Cardiac muscle cell (in vitro differentiated cells and primary cell): ENCODE data around the gene PPP1R12B. TPM values are rescaled to one million over a fixed set of nuclear protein-coding genes. Genes with fewer than 3 reads are reported as not detected.

Experiments used
- DNase-seq, 2 donors: peaks; one replicate each; pipeline versions ENCODE4 v3.0.0 to v3.0.0-alpha.2; 2010 to 2017; ENCODE audit warnings: low read depth in 1 of 2, low spot score in 1 of 2
- H3K27ac ChIP-seq: fragments of 200-600 bp; sonication (generic); 2 replicates; pipeline ENCODE4 v1.5.1; 2016
- H3K27me3 ChIP-seq: fragments of 200-600 bp; sonication (generic); 2 replicates; pipeline ENCODE4 v1.6.0; 2016; ENCODE audit warnings: control low read depth
- H3K36me3 ChIP-seq: fragments of 200-600 bp; sonication (generic); 2 replicates; pipeline ENCODE4 v1.5.1; 2016; ENCODE audit warnings: control low read depth
- H3K4me1 ChIP-seq: fragments of 200-600 bp; sonication (generic); 2 replicates; pipeline ENCODE4 v1.8.1; 2017; ENCODE audit warnings: low read depth, mild to moderate bottlenecking, mixed run types
- H3K4me3 ChIP-seq: fragments of 200-600 bp; sonication (generic); 2 replicates; pipeline ENCODE4 v1.5.1; 2016; ENCODE audit warnings: mild to moderate bottlenecking
- H3K9me3 ChIP-seq: fragments of 200-600 bp; sonication (generic); 2 replicates; pipeline ENCODE4 v1.5.1; 2017; ENCODE audit warnings: low read depth, mild to moderate bottlenecking, control low read depth
- CTCF ChIP-seq: IDR thresholded peaks from 2 replicates; pipeline ENCODE4 v1.5.1; 2012; ENCODE audit warnings: low read depth, mild to moderate bottlenecking, low read length
- polyA plus RNA-seq: library from polyadenylated mRNA; unstranded; fragments of >200 nt; fragmentation: Nextera tagmentation; extraction: Ambion mirVana; gene quantifications from 2 replicates; pipeline ENCODE4 v1.2.1, GENCODE V29; 2016
- total RNA-seq: library from RNA; depleted of rRNA; stranded (reverse); fragments of >200 nt; gene quantifications from 2 replicates; pipeline ENCODE4 v1.2.3, GENCODE V29; 2016

Gene PPP1R12B
- total and polyA plus RNA-seq, 2 experiments from 2014 or later = 109 to 340 TPM

DNA sequence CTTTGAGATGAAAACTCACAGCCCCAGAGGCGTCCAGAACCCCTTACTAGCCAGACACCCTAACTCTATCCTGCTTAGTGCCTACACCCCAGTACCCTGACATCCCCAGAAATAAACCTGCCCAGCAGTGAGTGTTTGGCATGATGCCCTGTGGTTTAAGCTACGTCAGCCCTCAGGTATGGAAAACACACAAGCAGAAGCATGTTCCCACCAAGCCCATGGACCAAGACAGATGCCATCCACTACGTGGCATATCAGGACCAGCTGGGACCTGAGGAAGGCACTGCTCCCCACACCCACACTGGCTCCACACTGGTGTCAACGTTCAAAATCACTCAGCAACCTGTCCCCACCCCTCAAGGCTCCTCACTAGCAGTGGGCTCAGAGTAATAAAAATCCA lies 245.3 kb downstream of the PPP1R12B start:
- DNase-seq = no peak
- no peaks in the 10 kb centered on the region for H3K9me3 ChIP-seq
- H3K27ac ChIP-seq = no peak overlapping the region
- no peak overlapping the region for H3K4me3 ChIP-seq
- TF ChIP-seq CTCF = no peak
- peaks cover 14% of the 10 kb centered on the region for H3K36me3 ChIP-seq
- H3K4me1 ChIP-seq = no peaks in the 10 kb centered on the region
- H3K27me3 ChIP-seq = no peaks in the 10 kb centered on the region

DNA sequence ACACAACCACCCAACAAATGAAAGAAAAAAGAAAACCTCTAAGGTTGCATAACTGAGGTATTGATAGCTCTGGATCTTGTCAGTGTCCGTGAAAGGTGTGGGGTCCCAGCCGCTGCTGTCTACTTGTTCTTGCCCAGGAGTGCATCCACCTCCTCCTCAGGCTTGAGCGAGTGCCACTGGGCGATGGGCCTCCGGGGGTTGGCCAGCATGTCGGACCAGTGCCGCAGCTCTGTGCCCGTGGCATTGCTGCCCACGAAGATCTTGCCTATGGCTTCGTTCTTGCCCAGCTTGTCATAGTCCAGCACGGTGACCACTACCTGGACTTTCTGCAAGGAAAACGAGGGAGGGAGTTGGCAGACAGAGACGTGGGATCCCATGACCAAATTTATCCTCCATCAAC lies 248.1 kb downstream of the PPP1R12B start:
- no peak for DNase-seq
- no peak for TF ChIP-seq CTCF
- no peak overlapping the region for H3K27ac ChIP-seq

GRCh38 chr1:202597090-202597761 lies 248.7 kb downstream of the PPP1R12B start:
- Histone ChIP-seq H3K27me3 (no peaks in the 10 kb centered on the region), H3K9me3 (no peaks in the 10 kb centered on the region), H3K4me3 (no peak overlapping the region), H3K36me3 (peaks cover 10% of the 10 kb centered on the region), H3K27ac (no peak overlapping the region), H3K4me1 (no peaks in the 10 kb centered on the region)
- DNase-seq = no peak
- TF ChIP-seq CTCF = no peak

More for the DNA sequence above, 248.1 kb downstream of the PPP1R12B start:
- no peaks in the 10 kb centered on the region for H3K4me1 ChIP-seq
- peaks cover 14% of the 10 kb centered on the region for H3K36me3 ChIP-seq
- no peak overlapping the region for H3K4me3 ChIP-seq
- no peaks in the 10 kb centered on the region for H3K9me3 ChIP-seq
- no peaks in the 10 kb centered on the region for H3K27me3 ChIP-seq

DNA sequence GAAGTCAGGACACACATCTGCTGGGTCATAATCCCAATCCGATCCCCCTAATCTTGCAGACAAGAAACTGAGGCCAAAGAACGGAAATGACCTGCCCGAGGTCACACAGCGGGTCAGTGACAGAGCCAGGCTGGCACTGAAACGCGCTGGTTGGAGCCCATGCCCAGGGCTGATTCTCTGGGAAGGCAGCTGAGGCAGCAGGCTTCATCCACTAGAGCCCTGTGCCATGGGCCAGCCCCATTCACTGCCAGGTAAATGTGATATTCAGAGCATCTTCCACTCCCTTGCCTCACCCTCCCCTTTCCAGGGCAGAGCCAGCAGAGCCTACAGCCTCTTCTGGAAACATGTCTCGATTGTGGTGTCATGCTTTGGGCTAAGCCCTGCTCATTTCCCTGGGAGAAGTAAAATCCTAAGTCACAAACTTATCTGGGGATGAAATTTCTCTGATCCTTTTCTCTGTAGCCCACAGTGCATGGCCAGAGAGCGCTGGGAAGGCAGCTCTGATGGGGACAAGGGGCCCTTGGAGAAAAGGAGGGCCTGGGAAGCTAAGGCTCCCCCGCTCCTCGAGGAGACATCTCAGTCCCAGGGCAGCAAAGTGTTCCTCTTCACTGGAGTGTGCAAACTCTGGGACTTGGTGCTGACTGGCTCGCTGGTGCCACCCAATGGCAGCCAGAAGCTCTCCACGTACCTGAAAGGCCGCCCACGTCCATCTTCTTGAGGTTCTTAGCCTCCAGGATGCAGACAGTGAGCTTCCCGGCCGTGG lies 251.4 kb downstream of the PPP1R12B start:
- peak; percentile 88 for TF ChIP-seq CTCF
- Histone ChIP-seq H3K27ac (no peak overlapping the region), H3K36me3 (peaks cover 2% of the 10 kb centered on the region), H3K4me3 (no peak overlapping the region), H3K27me3 (no peaks in the 10 kb centered on the region), H3K9me3 (no peaks in the 10 kb centered on the region), H3K4me1 (no peaks in the 10 kb centered on the region)
- DNase-seq = peak; percentile 71 to 90

GRCh38 chr1:202600432-202601041 lies 252.0 kb downstream of the PPP1R12B start:
- Histone ChIP-seq H3K9me3 (no peaks in the 10 kb centered on the region), H3K36me3 (peaks cover 2% of the 10 kb centered on the region), H3K4me3 (no peak overlapping the region), H3K27ac (no peak overlapping the region), H3K27me3 (no peaks in the 10 kb centered on the region), H3K4me1 (no peaks in the 10 kb centered on the region)
- no peak for DNase-seq
- TF ChIP-seq CTCF = no peak
